Natural killer cell (primary cell): ENCODE data around the gene WDFY3. TPM values are rescaled to one million over a fixed set of nuclear protein-coding genes. Genes with fewer than 3 reads are reported as not detected.

Experiments
- ATAC-seq, 3 donors: fragments of 150-1000 bp in 2 of 3; fragments of 200-7000 bp in 1 of 3; cut with Tn5 transposase; 1 replicate in 1 of 3; 2 replicates in 2 of 3; pipeline ENCODE4 v1.10.0; 2021; ENCODE audit warnings: mild to moderate bottlenecking in 2 of 3, moderate library complexity in 2 of 3
- DNase-seq, 2 donors: peaks; one replicate each; pipeline versions ENCODE4 v3.0.0 to v3.0.0-alpha.2; 2013 to 2021; ENCODE audit warnings: mixed read lengths in 1 of 2
- H3K27ac ChIP-seq: one replicate; pipeline ENCODE4 v1.5.1; 2013; ENCODE audit warnings: mild to moderate bottlenecking, low read length
- H3K27me3 ChIP-seq: one replicate; pipeline ENCODE4 v1.6.1; 2013; ENCODE audit warnings: low read length; ENCODE audit not compliant: control insufficient read depth, insufficient read depth
- H3K36me3 ChIP-seq: one replicate; pipeline ENCODE4 v1.6.1; 2013; ENCODE audit warnings: low read length; ENCODE audit not compliant: control insufficient read depth, insufficient read depth
- H3K4me1 ChIP-seq: one replicate; pipeline ENCODE4 v1.6.1; 2013; ENCODE audit warnings: low read length; ENCODE audit not compliant: control insufficient read depth, insufficient read depth
- H3K4me3 ChIP-seq: one replicate; pipeline ENCODE4 v1.5.1; 2013; ENCODE audit warnings: low read length
- H3K9me3 ChIP-seq: one replicate; pipeline ENCODE4 v1.6.1; 2013; ENCODE audit warnings: low read length; ENCODE audit not compliant: control insufficient read depth, insufficient read depth
- H3K27ac Mint-ChIP-seq, 2 donors: one replicate each; pipeline ENCODE4 v1.8.0; 2022; ENCODE audit warnings: mild to moderate bottlenecking in 2 of 2, mixed read lengths in 2 of 2, moderate library complexity in 1 of 2
- H3K27me3 Mint-ChIP-seq, 2 donors: one replicate each; pipeline ENCODE4 v1.8.0; 2022; ENCODE audit warnings: low read depth in 2 of 2, mixed read lengths in 2 of 2
- H3K36me3 Mint-ChIP-seq: one replicate; pipeline ENCODE4 v1.8.0; 2022; ENCODE audit warnings: mixed read lengths
- H3K4me1 Mint-ChIP-seq, 2 donors: one replicate each; pipeline ENCODE4 v1.8.0; 2022; ENCODE audit warnings: mixed read lengths in 2 of 2
- H3K4me3 Mint-ChIP-seq: one replicate; pipeline ENCODE4 v1.8.0; 2022; ENCODE audit warnings: mild to moderate bottlenecking, moderate library complexity, mixed read lengths
- H3K9me3 Mint-ChIP-seq, 2 donors: one replicate each; pipeline ENCODE4 v1.8.0; 2022; ENCODE audit warnings: mixed read lengths in 2 of 2
- CTCF ChIP-seq: fragments of 200-600 bp; IDR thresholded peaks from one replicate; pipeline ENCODE4 v1.8.0; 2022; ENCODE audit warnings: antibody characterized with exemption
- WGBS: methylation state at CpG from one replicate; pipeline ENCODE4 v1.1.7; 2013; ENCODE audit warnings: missing lambda C conversion rate; ENCODE audit not compliant: insufficient coverage; 5-methylcytosine and 5-hydroxymethylcytosine counted together
- intact Hi-C: fragments of 100-400 bp; cut with micrococcal nuclease; formaldehyde crosslinking; loops from one replicate; pipeline ENCODE4 v1.14.2; 2022
- total RNA-seq, 4 donors: library from RNA; stranded (reverse); fragments of 120-200 nt in 1 of 4; gene quantifications; one replicate each; pipeline versions ENCODE4 v1.2.3 to v1.2.4, GENCODE V29; 2013 to 2022

The WDFY3 gene
- total RNA-seq, 3 donors from 2014 or later (not counting 1 experiment from before 2014, with no cell fraction given): 2.5 to 7.2 (median 6.0) TPM

GRCh38 chr4:84751707-84752106 is 214.8 kb downstream of the WDFY3 start:
- H3K27ac ChIP-seq: no peak overlapping the region
- no peak for TF ChIP-seq CTCF
- Mint-ChIP-seq H3K4me1 (no peaks in the 10 kb centered on the region), H3K27me3 (no peaks in the 10 kb centered on the region), H3K27ac (no peak overlapping the region), H3K4me3 (no peak overlapping the region), H3K36me3 (no peaks in the 10 kb centered on the region), H3K9me3 (peaks cover 0 to 2% of the 10 kb centered on the region in 2 donors)
- DNase-seq (no peak), ATAC-seq (no peak)
- H3K36me3 ChIP-seq: no peaks in the 10 kb centered on the region
- intact Hi-C loops: no loop called here
- H3K27me3 ChIP-seq: no peaks in the 10 kb centered on the region
- H3K4me3 ChIP-seq: no peak overlapping the region
- H3K4me1 ChIP-seq: no peaks in the 10 kb centered on the region
- no peaks in the 10 kb centered on the region for H3K9me3 ChIP-seq
- 84% methylated on average over 3 of the region's 4 CpGs for WGBS

- Histone ChIP-seq H3K36me3 (no peaks in the 10 kb centered on the region), H3K27me3 (no peaks in the 10 kb centered on the region), H3K9me3 (no peaks in the 10 kb centered on the region), H3K4me1 (no peaks in the 10 kb centered on the region), H3K27ac (no peak overlapping the region), H3K4me3 (no peak overlapping the region)
- no peaks in the 10 kb centered on the region for H3K27me3 Mint-ChIP-seq
- no peak overlapping the region for H3K4me3 Mint-ChIP-seq
- ATAC-seq: no peak
- no peak for TF ChIP-seq CTCF
- no peak overlapping the region for H3K27ac Mint-ChIP-seq
- intact Hi-C loops: no loop called here
- 93% methylated on average over 3 of the region's 3 CpGs for WGBS
- H3K36me3 Mint-ChIP-seq: no peaks in the 10 kb centered on the region
- H3K4me1 Mint-ChIP-seq: no peaks in the 10 kb centered on the region
- peaks cover 0 to 2% of the 10 kb centered on the region in 2 donors for H3K9me3 Mint-ChIP-seq
- no peak for DNase-seq
Measured at GRCh38 chr4:84750960-84751283, 215.6 kb downstream of the WDFY3 start.

- peak in 1 of 2 donors; percentile 16 for DNase-seq
- Histone ChIP-seq H3K9me3 (no peaks in the 10 kb centered on the region), H3K27me3 (no peaks in the 10 kb centered on the region), H3K4me1 (no peaks in the 10 kb centered on the region), H3K27ac (no peak overlapping the region), H3K36me3 (no peaks in the 10 kb centered on the region), H3K4me3 (no peak overlapping the region)
- 17% methylated on average over 1 of the region's 1 CpG for WGBS
- Mint-ChIP-seq H3K36me3 (no peaks in the 10 kb centered on the region), H3K4me1 (no peaks in the 10 kb centered on the region), H3K27me3 (no peaks in the 10 kb centered on the region), H3K4me3 (no peak overlapping the region), H3K27ac (no peak overlapping the region), H3K9me3 (peaks cover 0 to 2% of the 10 kb centered on the region in 2 donors)
- intact Hi-C loops: no loop called here
- peak; percentile 19 for TF ChIP-seq CTCF
- ATAC-seq: no peak
Measured at GRCh38 chr4:84750260-84750959, 216.1 kb downstream of the WDFY3 start.

- H3K4me3 ChIP-seq: no peak overlapping the region
- no peak overlapping the region for H3K4me3 Mint-ChIP-seq
- intact Hi-C loops: no loop called here
- H3K36me3 Mint-ChIP-seq: no peaks in the 10 kb centered on the region
- ATAC-seq (no peak), DNase-seq (no peak)
- H3K9me3 Mint-ChIP-seq: peaks cover 2 to 7% of the 10 kb centered on the region in 2 donors
- no peaks in the 10 kb centered on the region for H3K36me3 ChIP-seq
- no peaks in the 10 kb centered on the region for H3K4me1 Mint-ChIP-seq
- no peaks in the 10 kb centered on the region for H3K27me3 Mint-ChIP-seq
- no peaks in the 10 kb centered on the region for H3K4me1 ChIP-seq
- TF ChIP-seq CTCF: no peak
- no peaks in the 10 kb centered on the region for H3K9me3 ChIP-seq
- H3K27me3 ChIP-seq: no peaks in the 10 kb centered on the region
- no peak overlapping the region for H3K27ac ChIP-seq
- WGBS: 92% methylated on average over 2 of the region's 2 CpGs
- no peak overlapping the region for H3K27ac Mint-ChIP-seq
Measured at GRCh38 chr4:84740057-84740456, 226.4 kb downstream of the WDFY3 start.
